Hepatocyte (in vitro differentiated cells): ENCODE results near the gene DNAJC16.

Experiments used
- CTCF ChIP-seq: fragments of 200-600 bp; sonication (generic); IDR thresholded peaks from 2 replicates; pipeline ENCODE4 v1.5.1; 2016; ENCODE audit warnings: antibody characterized with exemption, mild to moderate bottlenecking; ENCODE audit not compliant: poor library complexity
- EZH2 ChIP-seq: fragments of 200-600 bp; sonication (generic); IDR thresholded peaks from 2 replicates; pipeline ENCODE4 v1.6.1; 2016; ENCODE audit warnings: antibody characterized with exemption, mild to moderate bottlenecking, borderline replicate concordance
- EZH2phosphoT487 ChIP-seq: fragments of 200-600 bp; sonication (generic); IDR thresholded peaks from one replicate; pipeline ENCODE4 v1.6.1; 2018; ENCODE audit warnings: antibody characterized with exemption, mild to moderate bottlenecking, low read depth, moderate library complexity; ENCODE audit not compliant: unreplicated experiment, severe bottlenecking

DNA sequence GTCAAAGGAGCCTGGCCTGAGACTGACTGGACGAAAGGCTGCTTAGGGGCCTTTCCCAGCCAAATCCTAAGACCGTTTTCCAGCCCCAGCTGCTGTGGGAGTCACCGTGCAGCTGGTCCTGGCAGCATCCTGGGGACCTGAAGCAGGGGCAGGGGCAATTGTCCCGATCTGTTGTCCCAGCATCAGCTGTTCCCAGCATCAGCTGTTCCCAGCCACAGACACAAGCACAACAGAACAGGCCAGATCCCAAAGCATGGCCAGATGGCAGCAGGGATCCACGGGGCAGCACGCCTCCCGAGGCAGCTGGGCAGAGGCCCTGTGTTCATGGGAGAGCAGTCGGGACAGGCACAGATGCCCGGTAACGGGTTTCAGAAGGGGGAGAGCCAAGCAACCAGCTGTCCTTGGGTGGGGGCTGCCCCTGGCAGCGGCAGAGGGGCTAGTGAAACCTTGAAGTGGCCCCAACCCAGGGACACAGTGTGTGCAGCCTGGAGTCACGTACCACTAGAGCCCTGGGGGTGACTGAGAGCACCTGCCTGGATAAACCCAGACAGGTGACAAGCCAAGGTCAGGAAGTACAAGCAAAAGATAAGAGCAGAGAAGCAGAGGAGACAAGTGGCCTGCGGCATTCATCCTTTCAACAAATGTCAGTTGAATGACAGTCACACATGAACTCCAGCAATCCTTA lies 37.5 kb upstream of the DNAJC16 start:
- TF ChIP-seq CTCF (no peak), EZH2phosphoT487 (no peak), EZH2 (no peak)
